Vagina (tissue), 2 donors: ENCODE measurements around the gene RANBP17. TPM values are rescaled to one million over a fixed set of nuclear protein-coding genes. Genes with fewer than 3 reads are reported as not detected.

ENCODE experiments used
- DNase-seq, 2 donors: peaks; one replicate each; pipeline ENCODE4 v3.0.0-alpha.2; 2017; ENCODE audit errors: extremely low spot score in 2 of 2
- H3K27ac ChIP-seq: fragments of 200-600 bp; sonication (generic); one replicate; pipeline ENCODE4 v1.5.1; 2019
- H3K27me3 ChIP-seq: fragments of 200-600 bp; sonication (generic); one replicate; pipeline ENCODE4 v1.5.1; 2019
- H3K36me3 ChIP-seq, 2 donors: fragments of 200-600 bp; sonication (generic); one replicate each; pipeline ENCODE4 v1.5.1; 2017 to 2019
- H3K4me1 ChIP-seq: fragments of 200-600 bp; sonication (generic); one replicate; pipeline ENCODE4 v1.5.1; 2019
- H3K4me3 ChIP-seq, 2 donors: fragments of 200-600 bp; sonication (generic); 1 replicate in 1 of 2; 2 replicates in 1 of 2; pipeline ENCODE4 v1.5.1; 2016 to 2019
- H3K9me3 ChIP-seq: fragments of 200-600 bp; sonication (generic); one replicate; pipeline ENCODE4 v1.5.1; 2019
- POLR2A ChIP-seq, 2 donors: fragments of 450-650 bp; IDR thresholded peaks; one replicate each; pipeline ENCODE4 v1.6.1; 2017; ENCODE audit warnings: antibody characterized with exemption in 2 of 2, mild to moderate bottlenecking in 2 of 2, moderate library complexity in 2 of 2
- POLR2AphosphoS5 ChIP-seq, 2 donors: sonication (generic); formaldehyde crosslinking; IDR thresholded peaks; one replicate each; pipeline ENCODE4 v1.9.0; 2017; ENCODE audit warnings: antibody characterized with exemption in 2 of 2, mild to moderate bottlenecking in 2 of 2, low read depth in 1 of 2; ENCODE audit not compliant: insufficient read depth in 1 of 2
- intact Hi-C: fragments of 100-400 bp; cut with DNase I; formaldehyde crosslinking; loops from one replicate; pipeline ENCODE4 v1.15.1; 2023
- total RNA-seq: library from RNA; depleted of rRNA; stranded (reverse); fragments of >200 nt; gene quantifications from one replicate; pipeline ENCODE4 v1.2.3, GENCODE V29; 2016
- TF ChIP-seq, protein P1 (sequence below), 3 experiments: fragments of 450-650 bp in 2 of 3; fragments of 200-600 bp in 1 of 3; sonication (generic) in 1 of 3; IDR thresholded peaks; one replicate each; pipeline ENCODE4 v1.5.1; 2017 to 2019; ENCODE audit warnings: antibody characterized with exemption in 3 of 3, mild to moderate bottlenecking in 2 of 3, moderate library complexity in 2 of 3

The RANBP17 gene
- total RNA-seq, 1 donor from 2014 or later = 5.4 TPM

DNA sequence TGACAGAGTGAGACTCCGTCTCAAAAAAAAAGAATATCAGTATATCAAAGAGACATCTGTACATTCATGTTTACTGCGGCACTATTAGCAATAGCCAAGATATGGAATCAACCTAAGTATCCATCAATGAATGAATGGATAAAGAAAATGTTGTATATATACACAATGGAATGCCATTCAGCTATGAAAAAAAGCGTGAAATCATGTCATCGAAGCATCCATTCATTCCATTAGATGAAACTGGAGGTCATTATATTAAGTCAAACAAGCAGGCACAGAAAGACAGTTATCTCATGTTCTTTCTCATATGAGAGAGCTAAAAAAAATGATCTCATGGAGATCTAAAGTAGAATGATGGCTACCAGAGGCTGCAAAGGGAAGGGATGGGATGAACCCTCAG is 266.3 kb downstream of the RANBP17 start:
- H3K4me3 ChIP-seq = no peak overlapping the region
- intact Hi-C loops = no loop called here
- no peaks in the 10 kb centered on the region for H3K9me3 ChIP-seq
- H3K27me3 ChIP-seq = no peaks in the 10 kb centered on the region
- H3K27ac ChIP-seq = no peak overlapping the region
- no peaks in the 10 kb centered on the region for H3K4me1 ChIP-seq
- no peaks in the 10 kb centered on the region for H3K36me3 ChIP-seq
- TF ChIP-seq, protein P1, sequence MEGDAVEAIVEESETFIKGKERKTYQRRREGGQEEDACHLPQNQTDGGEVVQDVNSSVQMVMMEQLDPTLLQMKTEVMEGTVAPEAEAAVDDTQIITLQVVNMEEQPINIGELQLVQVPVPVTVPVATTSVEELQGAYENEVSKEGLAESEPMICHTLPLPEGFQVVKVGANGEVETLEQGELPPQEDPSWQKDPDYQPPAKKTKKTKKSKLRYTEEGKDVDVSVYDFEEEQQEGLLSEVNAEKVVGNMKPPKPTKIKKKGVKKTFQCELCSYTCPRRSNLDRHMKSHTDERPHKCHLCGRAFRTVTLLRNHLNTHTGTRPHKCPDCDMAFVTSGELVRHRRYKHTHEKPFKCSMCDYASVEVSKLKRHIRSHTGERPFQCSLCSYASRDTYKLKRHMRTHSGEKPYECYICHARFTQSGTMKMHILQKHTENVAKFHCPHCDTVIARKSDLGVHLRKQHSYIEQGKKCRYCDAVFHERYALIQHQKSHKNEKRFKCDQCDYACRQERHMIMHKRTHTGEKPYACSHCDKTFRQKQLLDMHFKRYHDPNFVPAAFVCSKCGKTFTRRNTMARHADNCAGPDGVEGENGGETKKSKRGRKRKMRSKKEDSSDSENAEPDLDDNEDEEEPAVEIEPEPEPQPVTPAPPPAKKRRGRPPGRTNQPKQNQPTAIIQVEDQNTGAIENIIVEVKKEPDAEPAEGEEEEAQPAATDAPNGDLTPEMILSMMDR (IDR thresholded peaks at IDR 0.05) = no peak
- TF ChIP-seq POLR2A (IDR thresholded peaks at IDR 0.05) (no peak), POLR2AphosphoS5 (IDR thresholded peaks at IDR 0.05; ENCODE audit: insufficient read depth in 1 of 2, low read depth in 1 of 2) (no peak)
- no peak for DNase-seq

DNA sequence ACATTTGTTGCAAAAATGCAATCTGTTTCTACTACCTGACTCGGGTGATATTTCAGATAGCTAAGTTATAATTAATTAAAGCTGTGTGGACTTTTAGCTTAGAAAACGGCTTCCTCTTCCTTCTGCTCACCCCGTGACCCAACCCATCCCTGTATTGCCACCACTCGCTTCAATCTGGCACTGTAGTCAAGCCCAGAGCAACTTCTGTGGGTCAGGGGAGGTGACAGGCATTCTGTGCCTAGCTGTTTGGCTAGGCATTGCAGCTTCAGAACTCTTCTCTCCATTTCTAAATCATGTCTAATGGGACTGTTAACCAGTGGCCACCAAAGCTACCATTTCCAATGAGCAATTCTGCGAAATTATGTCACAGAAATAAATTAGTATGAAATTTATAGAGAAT is 267.5 kb downstream of the RANBP17 start:
- Histone ChIP-seq H3K27ac (no peak overlapping the region), H3K36me3 (no peaks in the 10 kb centered on the region), H3K9me3 (no peaks in the 10 kb centered on the region), H3K4me1 (no peaks in the 10 kb centered on the region), H3K27me3 (no peaks in the 10 kb centered on the region), H3K4me3 (no peak overlapping the region)
- TF ChIP-seq POLR2AphosphoS5 (IDR thresholded peaks at IDR 0.05; ENCODE audit: insufficient read depth in 1 of 2, low read depth in 1 of 2) = no peak
- TF ChIP-seq POLR2A (IDR thresholded peaks at IDR 0.05) = no peak
- TF ChIP-seq, protein P1 (IDR thresholded peaks at IDR 0.05) = no peak
- intact Hi-C loops = no loop called here
- DNase-seq = no peak

DNA sequence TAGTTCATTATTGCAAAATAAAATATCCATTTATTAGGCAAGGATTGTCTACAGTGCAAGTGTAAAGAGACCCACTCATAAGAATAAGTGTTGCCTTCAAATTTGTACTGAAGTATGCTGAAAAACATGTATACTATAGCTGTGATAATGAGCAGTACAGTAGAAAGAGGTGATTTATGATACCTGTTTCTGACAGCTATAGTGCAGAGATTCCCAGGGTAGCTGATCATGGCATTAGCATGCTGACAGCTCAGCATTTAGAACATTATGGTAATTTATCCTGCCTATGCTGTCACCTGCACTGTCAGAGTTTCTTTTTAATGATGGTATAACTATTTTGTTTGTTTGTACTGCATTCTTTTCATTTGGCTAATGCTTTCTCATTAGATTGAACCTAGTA is 269.7 kb downstream of the RANBP17 start:
- Histone ChIP-seq H3K4me3 (no peak overlapping the region), H3K36me3 (no peaks in the 10 kb centered on the region), H3K27me3 (no peaks in the 10 kb centered on the region), H3K9me3 (no peaks in the 10 kb centered on the region), H3K4me1 (no peaks in the 10 kb centered on the region), H3K27ac (no peak overlapping the region)
- TF ChIP-seq POLR2A (IDR thresholded peaks at IDR 0.05) = no peak
- intact Hi-C loops = no loop called here
- DNase-seq = no peak

DNA sequence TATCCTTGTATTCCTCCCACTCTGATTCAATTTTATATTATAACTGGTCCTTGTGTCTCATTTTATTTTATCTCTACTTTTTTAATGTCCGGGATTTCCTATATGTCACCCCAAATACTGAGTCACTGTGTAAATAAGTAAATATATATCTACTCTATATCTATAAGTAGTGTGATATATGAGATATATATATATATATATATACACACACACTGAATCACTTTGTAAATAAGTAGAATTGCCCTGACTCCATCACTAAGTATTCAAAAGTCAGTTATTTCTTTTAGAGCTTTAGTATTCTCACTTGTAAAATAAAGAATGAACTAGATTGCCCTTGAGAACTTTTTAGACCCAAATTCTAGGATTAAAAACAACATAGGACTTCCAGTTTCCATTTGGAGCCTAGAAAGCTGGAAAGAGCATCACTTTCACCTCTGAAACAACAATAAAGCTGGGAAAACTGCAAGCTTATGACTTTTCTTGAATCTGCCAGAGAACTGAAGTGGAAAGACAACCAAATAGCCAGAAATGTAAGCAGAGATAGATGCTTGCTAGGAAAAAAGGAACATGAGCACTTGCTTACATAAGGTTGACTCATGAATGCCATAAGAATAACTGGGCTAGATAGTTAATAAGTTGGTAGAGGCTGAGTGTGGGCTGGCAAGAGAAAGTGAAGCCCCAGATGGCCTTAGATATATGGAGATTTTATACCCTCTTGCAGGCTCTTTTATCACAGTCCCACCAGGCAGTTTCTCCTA is 276.1 kb downstream of the RANBP17 start:
- no peaks in the 10 kb centered on the region for H3K4me1 ChIP-seq
- TF ChIP-seq POLR2AphosphoS5 (IDR thresholded peaks at IDR 0.05; ENCODE audit: insufficient read depth in 1 of 2, low read depth in 1 of 2) (no peak), POLR2A (IDR thresholded peaks at IDR 0.05) (no peak)
- TF ChIP-seq, protein P1 (IDR thresholded peaks at IDR 0.05) = no peak
- intact Hi-C loops = no loop called here

DNA sequence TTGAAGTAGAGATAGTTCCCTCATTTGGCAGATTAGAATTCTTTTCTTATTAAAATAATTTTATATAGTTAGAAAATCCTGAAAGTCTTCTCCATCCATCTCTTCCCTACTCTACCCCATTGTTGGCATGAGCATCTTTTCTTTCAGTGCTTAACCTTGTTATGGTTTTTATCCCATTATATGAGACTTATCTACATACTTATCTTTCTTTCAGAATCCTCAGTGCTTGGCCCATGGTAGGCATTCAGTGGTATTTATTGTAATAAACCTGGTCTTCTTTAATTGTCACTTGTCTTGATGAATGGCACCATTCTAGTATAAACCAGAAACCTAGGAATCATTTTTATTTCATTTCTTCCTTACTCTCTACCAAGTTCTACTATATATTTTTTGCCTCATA is 277.4 kb downstream of the RANBP17 start:
- no peak overlapping the region for H3K4me3 ChIP-seq
- no peak for DNase-seq
- no peak overlapping the region for H3K27ac ChIP-seq
- intact Hi-C loops = no loop called here
- H3K36me3 ChIP-seq = no peaks in the 10 kb centered on the region
- H3K4me1 ChIP-seq = no peaks in the 10 kb centered on the region
- no peaks in the 10 kb centered on the region for H3K27me3 ChIP-seq
- H3K9me3 ChIP-seq = no peaks in the 10 kb centered on the region
- TF ChIP-seq, protein P1 (IDR thresholded peaks at IDR 0.05) = no peak
- TF ChIP-seq POLR2AphosphoS5 (IDR thresholded peaks at IDR 0.05; ENCODE audit: insufficient read depth in 1 of 2, low read depth in 1 of 2) (no peak), POLR2A (IDR thresholded peaks at IDR 0.05) (no peak)

More for the DNA sequence above, 276.1 kb downstream of the RANBP17 start:
- Histone ChIP-seq H3K27ac (no peak overlapping the region), H3K4me3 (no peak overlapping the region), H3K27me3 (no peaks in the 10 kb centered on the region), H3K9me3 (no peaks in the 10 kb centered on the region), H3K36me3 (no peaks in the 10 kb centered on the region)
- no peak for DNase-seq
